OCI-LY3 (cell line): ENCODE data around the gene EEF2.

Experiments used
- EZH2phosphoT487 ChIP-seq: fragments of 200-600 bp; shearing (Covaris generic); IDR thresholded peaks from 2 replicates; pipeline ENCODE4 v1.6.1; 2018; ENCODE audit warnings: antibody characterized with exemption, mixed run types, low read depth
- TF ChIP-seq, protein P1 (sequence below): fragments of 200-600, 300-600 bp; sonication (generic); IDR thresholded peaks from 2 replicates; pipeline ENCODE4 v1.5.1; 2014; ENCODE audit warnings: antibody characterized with exemption, low read length, low read depth

DNA sequence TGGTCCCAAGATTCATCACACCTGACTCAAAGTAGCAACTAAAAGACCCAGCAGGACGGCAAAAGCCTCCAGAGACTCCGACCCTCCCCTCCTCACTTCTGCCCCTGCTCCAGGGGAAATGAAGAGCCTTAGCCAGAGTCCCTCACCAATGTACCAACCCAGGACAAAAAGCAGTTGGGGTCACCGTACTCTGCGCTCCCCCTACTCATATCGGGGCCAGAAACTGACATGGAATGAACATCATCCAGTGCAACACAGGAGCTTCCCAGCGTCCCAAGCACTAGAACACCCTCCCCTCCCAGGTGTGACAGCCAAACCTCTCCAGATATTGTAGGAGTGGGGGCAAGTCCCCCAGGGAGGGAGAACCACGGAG lies 1.7 kb downstream of the EEF2 start:
- TF ChIP-seq, protein P1, sequence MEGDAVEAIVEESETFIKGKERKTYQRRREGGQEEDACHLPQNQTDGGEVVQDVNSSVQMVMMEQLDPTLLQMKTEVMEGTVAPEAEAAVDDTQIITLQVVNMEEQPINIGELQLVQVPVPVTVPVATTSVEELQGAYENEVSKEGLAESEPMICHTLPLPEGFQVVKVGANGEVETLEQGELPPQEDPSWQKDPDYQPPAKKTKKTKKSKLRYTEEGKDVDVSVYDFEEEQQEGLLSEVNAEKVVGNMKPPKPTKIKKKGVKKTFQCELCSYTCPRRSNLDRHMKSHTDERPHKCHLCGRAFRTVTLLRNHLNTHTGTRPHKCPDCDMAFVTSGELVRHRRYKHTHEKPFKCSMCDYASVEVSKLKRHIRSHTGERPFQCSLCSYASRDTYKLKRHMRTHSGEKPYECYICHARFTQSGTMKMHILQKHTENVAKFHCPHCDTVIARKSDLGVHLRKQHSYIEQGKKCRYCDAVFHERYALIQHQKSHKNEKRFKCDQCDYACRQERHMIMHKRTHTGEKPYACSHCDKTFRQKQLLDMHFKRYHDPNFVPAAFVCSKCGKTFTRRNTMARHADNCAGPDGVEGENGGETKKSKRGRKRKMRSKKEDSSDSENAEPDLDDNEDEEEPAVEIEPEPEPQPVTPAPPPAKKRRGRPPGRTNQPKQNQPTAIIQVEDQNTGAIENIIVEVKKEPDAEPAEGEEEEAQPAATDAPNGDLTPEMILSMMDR = no peak
- no peak for TF ChIP-seq EZH2phosphoT487
